KMS-11 (cell line): Measurements from ENCODE around the gene ARHGEF28.

Experiments
- H2AFZ ChIP-seq: fragments of 200-600 bp; sonication (generic); 2 replicates; pipeline ENCODE4 v1.6.1; 2016; ENCODE audit warnings: antibody characterized with exemption, mixed run types, low read depth
- H3K27ac ChIP-seq: fragments of 200-600 bp; sonication (generic); 2 replicates; pipeline ENCODE4 v1.6.1; 2016; ENCODE audit warnings: mild to moderate bottlenecking, mixed run types
- H3K27me3 ChIP-seq: fragments of 200-600 bp; sonication (generic); 2 replicates; pipeline ENCODE4 v1.6.1; 2017; ENCODE audit warnings: mild to moderate bottlenecking, low read depth, mixed run types, moderate library complexity; ENCODE audit not compliant: insufficient read depth
- H3K36me3 ChIP-seq: fragments of 200-600 bp; sonication (generic); 2 replicates; pipeline ENCODE4 v1.6.1; 2017; ENCODE audit warnings: mild to moderate bottlenecking, mixed run types; ENCODE audit not compliant: insufficient read depth
- H3K4me1 ChIP-seq: fragments of 200-600 bp; sonication (generic); 2 replicates; pipeline ENCODE4 v1.6.1; 2016; ENCODE audit warnings: mild to moderate bottlenecking, low read depth, mixed run types; ENCODE audit not compliant: poor library complexity, severe bottlenecking
- H3K4me2 ChIP-seq: fragments of 200-600 bp; sonication (generic); 2 replicates; pipeline ENCODE4 v1.7.0; 2016; ENCODE audit warnings: mild to moderate bottlenecking, mixed run types
- H3K4me3 ChIP-seq: fragments of 200-600 bp; sonication (generic); IDR thresholded peaks from 2 replicates; pipeline ENCODE4 v1.6.1; 2017; ENCODE audit warnings: low read depth, low read length, mixed read lengths; ENCODE audit not compliant: insufficient read depth
- H3K79me2 ChIP-seq: fragments of 200-600 bp; sonication (generic); 2 replicates; pipeline ENCODE4 v1.6.1; 2016; ENCODE audit warnings: low read depth, mixed run types; ENCODE audit not compliant: insufficient read depth
- H3K9ac ChIP-seq: fragments of 200-600 bp; sonication (generic); 2 replicates; pipeline ENCODE4 v1.6.1; 2016; ENCODE audit warnings: mild to moderate bottlenecking, mixed run types
- H4K20me1 ChIP-seq: fragments of 200-600 bp; sonication (generic); 2 replicates; pipeline ENCODE4 v1.6.1; 2016; ENCODE audit warnings: mild to moderate bottlenecking, mixed run types; ENCODE audit not compliant: insufficient read depth
- TF ChIP-seq, protein P1 (sequence below): fragments of 200-600 bp; sonication (generic); conservative IDR thresholded peaks from 2 replicates; pipeline ENCODE4 v1.6.1; 2017; ENCODE audit warnings: low read depth, mild to moderate bottlenecking, antibody characterized with exemption, low read length, moderate library complexity, mixed read lengths

ARHGEF28 gene

DNA sequence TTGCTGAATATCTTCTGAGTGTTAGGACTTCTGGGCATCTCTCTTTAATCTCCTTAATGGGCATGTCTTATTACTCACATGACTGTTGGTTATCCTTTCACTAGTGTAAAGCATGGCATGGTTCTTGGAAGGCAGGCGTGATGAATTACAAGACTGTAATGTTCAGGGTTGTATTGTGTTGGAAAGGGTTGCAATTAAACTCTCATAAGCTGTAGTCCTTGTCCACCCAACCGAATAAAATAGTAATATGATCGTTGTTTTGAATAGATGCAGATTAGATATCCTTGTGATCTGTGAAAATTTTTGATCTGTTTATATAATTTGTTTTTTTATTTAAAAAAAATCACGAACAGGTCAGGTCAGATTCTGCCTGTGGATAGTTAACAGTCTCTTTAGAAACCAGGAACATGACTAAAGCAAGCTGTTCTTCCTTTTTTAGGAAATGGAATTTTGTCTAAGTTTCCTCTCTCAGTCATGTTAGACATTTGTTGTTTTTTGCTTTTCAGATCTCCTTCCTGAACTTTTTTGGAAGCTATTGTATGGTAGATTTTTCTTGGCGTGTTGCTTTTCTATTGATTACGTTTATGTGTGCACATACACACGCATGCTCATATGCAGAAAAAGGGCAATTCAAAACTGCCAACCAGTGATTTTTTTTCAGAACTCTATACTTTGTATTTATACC, 121.8 kb downstream of the ARHGEF28 start:
- Histone ChIP-seq H2AFZ (no peak overlapping the region), H3K9ac (no peak overlapping the region), H4K20me1 (no peaks in the 10 kb centered on the region), H3K36me3 (no peaks in the 10 kb centered on the region), H3K4me3 (no peak overlapping the region), H3K79me2 (no peaks in the 10 kb centered on the region), H3K27me3 (no peaks in the 10 kb centered on the region), H3K4me2 (no peak overlapping the region), H3K27ac (no peak overlapping the region), H3K4me1 (peaks cover 26% of the 10 kb centered on the region)
- TF ChIP-seq, protein P1, sequence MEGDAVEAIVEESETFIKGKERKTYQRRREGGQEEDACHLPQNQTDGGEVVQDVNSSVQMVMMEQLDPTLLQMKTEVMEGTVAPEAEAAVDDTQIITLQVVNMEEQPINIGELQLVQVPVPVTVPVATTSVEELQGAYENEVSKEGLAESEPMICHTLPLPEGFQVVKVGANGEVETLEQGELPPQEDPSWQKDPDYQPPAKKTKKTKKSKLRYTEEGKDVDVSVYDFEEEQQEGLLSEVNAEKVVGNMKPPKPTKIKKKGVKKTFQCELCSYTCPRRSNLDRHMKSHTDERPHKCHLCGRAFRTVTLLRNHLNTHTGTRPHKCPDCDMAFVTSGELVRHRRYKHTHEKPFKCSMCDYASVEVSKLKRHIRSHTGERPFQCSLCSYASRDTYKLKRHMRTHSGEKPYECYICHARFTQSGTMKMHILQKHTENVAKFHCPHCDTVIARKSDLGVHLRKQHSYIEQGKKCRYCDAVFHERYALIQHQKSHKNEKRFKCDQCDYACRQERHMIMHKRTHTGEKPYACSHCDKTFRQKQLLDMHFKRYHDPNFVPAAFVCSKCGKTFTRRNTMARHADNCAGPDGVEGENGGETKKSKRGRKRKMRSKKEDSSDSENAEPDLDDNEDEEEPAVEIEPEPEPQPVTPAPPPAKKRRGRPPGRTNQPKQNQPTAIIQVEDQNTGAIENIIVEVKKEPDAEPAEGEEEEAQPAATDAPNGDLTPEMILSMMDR: no peak

GRCh38 chr5:73748510-73749400, 122.8 kb downstream of the ARHGEF28 start:
- no peak overlapping the region for H3K27ac ChIP-seq
- no peaks in the 10 kb centered on the region for H3K36me3 ChIP-seq
- H3K9ac ChIP-seq: no peak overlapping the region
- no peak overlapping the region for H3K4me3 ChIP-seq
- no peaks in the 10 kb centered on the region for H3K27me3 ChIP-seq
- TF ChIP-seq, protein P1: no peak
- H3K4me1 ChIP-seq: peaks cover 36% of the 10 kb centered on the region
- no peaks in the 10 kb centered on the region for H3K79me2 ChIP-seq
- H2AFZ ChIP-seq: no peak overlapping the region
- H4K20me1 ChIP-seq: no peaks in the 10 kb centered on the region
- no peak overlapping the region for H3K4me2 ChIP-seq

DNA sequence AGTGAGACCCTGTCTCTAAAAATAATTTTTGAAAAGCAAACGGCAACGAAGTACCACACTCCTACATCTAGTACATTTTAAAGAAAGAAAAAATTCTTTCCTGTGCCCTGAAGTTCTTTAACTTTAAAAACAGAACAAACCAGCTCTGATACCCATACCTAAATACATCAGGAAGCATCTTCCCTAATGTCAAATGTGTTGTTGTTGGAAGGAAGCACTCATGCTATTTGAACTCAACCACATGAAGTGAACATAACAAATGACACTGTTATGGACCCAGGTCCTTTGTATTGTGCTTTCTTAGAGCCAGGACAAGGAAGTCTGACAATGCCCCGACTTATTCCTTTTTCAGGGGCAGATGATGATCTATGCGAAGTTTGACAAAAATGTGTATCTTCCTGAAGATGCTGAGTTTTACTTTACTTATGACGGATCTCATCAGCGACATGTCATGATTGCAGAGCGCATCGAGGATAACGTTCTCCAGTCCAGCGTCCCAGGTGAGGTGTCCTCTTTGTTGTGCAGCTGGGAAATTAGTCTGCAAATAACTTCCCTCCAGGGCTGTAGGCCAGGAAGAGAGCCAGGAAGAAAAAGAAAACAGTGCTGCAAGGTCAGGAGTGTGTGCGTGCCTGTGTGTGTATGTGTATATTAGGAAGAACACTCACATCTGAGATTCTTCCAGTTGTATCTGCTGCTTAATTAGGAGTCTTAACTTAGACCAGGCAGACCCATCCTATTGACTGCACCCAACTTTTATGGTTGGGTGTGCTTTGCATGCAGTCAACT, 123.7 kb downstream of the ARHGEF28 start:
- Histone ChIP-seq H3K4me2 (no peak overlapping the region), H3K4me1 (peaks cover 39% of the 10 kb centered on the region), H3K79me2 (no peaks in the 10 kb centered on the region), H3K4me3 (no peak overlapping the region), H3K36me3 (no peaks in the 10 kb centered on the region), H3K9ac (no peak overlapping the region), H3K27me3 (no peaks in the 10 kb centered on the region), H2AFZ (no peak overlapping the region), H3K27ac (no peak overlapping the region), H4K20me1 (no peaks in the 10 kb centered on the region)
- TF ChIP-seq, protein P1: no peak

- H3K4me2 ChIP-seq: peak overlapping the region; percentile 78
- no peak overlapping the region for H3K4me3 ChIP-seq
- peak overlapping the region; percentile 22; the same call in 1 of the 2 replicates for H3K9ac ChIP-seq
- H3K79me2 ChIP-seq: no peaks in the 10 kb centered on the region
- H3K36me3 ChIP-seq: no peaks in the 10 kb centered on the region
- no peaks in the 10 kb centered on the region for H4K20me1 ChIP-seq
- H3K27ac ChIP-seq: peak overlapping the region; percentile 59
- TF ChIP-seq, protein P1: no peak
- peaks cover 39% of the 10 kb centered on the region for H3K4me1 ChIP-seq
- H2AFZ ChIP-seq: peak overlapping the region; percentile 70
- H3K27me3 ChIP-seq: no peaks in the 10 kb centered on the region
These were observed 125.4 kb downstream of the ARHGEF28 start for GRCh38 chr5:73751254-73751914.
